Fibroblast of skin of abdomen (primary cell): ENCODE results near the gene SPATS2L.
A peak's percentile ranks its signal among the peaks of the same experiment; 100 is the strongest.

Experiments
- DNase-seq: peaks from one replicate; pipeline ENCODE4 v3.0.0-alpha.2; 2013

The SPATS2L gene

DNA sequence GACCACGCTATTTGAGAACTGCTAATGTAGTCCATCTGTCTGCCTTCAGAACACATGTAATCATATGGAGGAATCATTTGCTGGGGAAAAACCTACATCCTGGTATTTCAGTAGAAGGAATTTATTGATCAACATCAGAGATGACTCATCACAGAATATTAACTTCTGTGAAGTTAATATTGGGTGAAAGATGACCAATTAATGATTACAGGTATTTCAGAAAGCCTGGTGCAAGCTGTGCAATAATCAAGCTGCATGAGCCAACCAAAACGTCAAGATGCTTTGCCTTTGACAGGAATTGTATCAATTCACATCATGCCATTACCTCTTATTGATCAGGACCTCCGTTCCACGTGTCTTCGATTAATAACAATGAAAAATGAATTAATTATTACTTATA lies 9.4 kb upstream of the SPATS2L start:
- no peak for DNase-seq

DNA sequence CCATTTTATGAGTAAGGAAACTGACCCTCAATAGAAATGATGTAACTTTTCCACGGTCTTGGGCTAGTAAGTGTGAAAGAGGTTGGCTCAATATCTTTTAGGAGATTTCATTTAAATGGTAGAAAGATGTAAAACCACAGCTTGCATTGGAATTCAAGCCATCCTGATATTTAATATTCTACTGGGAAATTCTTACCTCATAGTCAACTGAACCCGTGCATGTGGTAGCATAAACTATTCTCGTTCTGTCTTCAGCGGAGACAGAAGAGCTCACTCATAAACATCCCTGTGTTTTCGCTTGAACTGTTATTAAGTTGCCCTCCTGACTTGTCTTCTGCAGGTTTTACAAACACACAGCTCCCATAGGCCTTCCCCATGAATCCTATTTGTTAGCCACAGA lies 8.5 kb upstream of the SPATS2L start:
- no peak for DNase-seq

DNA sequence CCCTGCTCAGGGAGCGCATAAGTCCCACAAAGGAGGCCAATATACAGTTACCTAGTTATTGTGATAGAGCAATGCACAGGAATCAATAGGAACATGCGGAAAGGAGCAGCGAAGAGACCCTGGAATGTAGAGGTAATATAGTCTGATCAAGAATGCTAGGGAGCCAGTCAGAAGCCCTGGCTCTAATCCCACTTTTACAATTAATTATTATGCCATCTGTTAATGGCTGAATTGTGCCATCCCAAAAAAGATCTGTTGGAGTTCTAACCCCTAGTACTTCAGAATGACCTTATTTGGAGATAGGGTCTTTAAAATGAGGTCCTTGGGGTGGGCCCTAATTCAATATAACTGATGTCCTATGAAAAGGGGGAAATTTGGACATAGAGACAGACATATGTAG lies 7.7 kb upstream of the SPATS2L start:
- no peak for DNase-seq

- DNase-seq: no peak
These were observed 6.4 kb upstream of the SPATS2L start for GRCh38 chr2:200300065-200300464.

GRCh38 chr2:200300638-200301314 lies 5.7 kb upstream of the SPATS2L start:
- DNase-seq: peak; percentile 78

GRCh38 chr2:200301953-200302858 lies 4.3 kb upstream of the SPATS2L start:
- DNase-seq: no peak

GRCh38 chr2:200302940-200303727 lies 3.4 kb upstream of the SPATS2L start:
- DNase-seq: peak; percentile 45

GRCh38 chr2:200305797-200306195 lies 697 bp upstream of the SPATS2L start:
- DNase-seq: peak; percentile 51

- peak; percentile 41 for DNase-seq
These were observed 634 bp downstream of the SPATS2L start for GRCh38 chr2:200306931-200307723.

- peak; percentile 53 for DNase-seq
These were observed 1.4 kb downstream of the SPATS2L start for GRCh38 chr2:200307724-200308545.

DNA sequence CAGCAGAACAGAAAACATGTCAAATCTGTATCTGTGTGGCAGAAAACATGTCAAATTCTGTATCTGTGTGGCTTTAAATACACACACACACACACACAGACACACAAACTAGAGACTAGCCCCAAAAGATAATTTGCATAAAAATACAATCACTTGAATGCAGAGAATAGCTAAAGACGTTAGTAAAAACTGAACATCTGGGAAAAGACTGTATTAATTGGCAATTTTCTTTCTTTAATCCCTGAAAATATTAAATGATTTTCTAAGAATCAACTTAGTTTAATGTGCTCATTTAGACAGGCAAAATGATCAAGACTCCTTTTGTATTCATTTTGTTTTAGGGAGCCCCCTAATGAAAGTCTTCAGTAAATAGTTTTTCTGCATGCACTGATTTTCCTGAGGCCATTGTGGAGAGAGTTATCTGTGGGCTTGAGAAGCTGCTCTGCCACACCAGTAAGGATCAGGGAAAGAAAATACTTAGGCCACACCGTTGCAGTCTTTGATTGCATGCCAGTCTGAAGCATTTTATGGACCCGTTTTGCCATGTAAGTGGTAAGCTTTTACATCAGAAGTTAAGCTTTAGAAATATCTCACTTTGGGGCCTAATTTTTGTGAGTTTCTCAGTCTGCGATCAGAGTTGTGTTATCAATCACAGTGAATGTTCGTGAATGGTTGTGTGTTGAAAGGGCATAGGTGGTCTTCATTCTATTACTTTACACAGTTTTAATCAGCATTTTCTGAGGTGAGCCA lies 2.2 kb downstream of the SPATS2L start:
- DNase-seq: peak; percentile 40

DNA sequence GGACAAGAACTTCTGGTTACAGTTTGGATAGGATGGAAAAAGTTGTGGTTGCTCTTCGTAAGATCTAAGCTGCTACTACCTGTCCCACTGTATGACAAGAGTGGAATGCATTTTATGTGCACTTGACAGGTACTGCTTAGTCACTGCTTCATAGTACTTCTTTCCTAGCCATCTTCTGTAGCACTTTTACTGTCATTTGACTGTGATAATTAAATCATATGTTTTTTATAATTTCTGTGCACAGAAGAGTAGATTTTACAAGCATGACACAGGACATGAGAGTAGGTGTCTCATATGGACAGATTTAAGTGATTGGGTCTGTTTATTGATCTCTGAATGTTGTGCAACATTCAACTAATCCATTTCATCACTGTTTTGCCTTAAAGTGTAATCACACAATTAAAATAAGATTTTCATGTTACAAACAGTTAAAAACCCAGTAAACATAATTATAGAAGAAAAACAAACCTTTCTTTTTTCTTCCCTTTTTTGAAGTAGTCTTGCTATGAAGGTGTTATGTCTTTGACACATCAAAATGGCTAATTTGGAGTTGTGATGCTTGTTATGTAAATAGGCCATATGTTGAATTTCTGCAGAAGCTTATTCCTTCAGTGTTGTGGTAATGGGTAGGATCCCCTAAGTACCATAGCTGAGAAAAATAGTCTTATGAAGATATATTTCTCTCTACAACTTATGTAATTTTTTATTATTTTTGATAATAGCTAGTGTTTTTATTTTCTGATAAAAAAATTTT lies 3.0 kb downstream of the SPATS2L start:
- DNase-seq: no peak

DNA sequence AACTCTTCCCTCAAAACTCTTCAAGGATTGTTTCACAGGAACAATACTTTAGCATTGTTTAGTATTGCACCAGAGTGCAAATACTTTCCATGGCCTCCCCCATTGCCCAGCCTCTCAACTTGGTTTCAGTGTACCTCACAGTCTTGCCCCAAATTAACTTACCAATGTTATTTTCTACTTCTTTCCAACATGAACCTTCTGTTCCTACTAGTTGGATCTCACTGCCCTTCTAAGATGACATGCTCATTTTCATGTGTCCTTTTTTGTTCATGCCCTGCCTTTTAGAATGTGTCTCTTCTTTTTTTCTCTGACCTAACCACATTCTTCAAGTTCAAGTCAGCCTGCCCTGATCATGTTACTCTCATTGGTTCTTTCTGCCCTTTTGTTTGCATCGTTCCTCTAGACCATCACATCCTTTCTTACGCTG lies 4.1 kb downstream of the SPATS2L start:
- peak; percentile 61 for DNase-seq

GRCh38 chr2:200311139-200311538 lies 4.6 kb downstream of the SPATS2L start:
- DNase-seq: no peak

GRCh38 chr2:200314976-200315567 lies 8.6 kb downstream of the SPATS2L start:
- DNase-seq: peak; percentile 38

DNA sequence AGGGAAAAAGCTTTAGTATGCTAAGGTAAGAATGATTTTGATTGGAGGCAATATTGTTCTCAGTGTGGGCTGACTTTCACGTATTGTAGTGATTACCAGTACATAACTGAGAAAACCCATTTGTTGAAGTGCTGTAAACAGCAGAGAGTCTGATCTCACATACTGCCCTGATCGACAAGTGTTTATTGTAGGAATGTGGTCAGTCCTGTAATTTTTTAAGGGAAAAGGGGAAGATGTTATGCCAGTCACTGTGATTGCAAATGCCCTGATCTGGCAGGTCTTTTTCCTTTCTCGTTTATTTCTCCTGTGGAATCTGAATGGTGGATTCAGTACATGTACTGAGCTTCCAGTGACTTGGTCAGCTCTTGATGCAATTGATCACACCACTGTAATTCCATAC lies 11.5 kb downstream of the SPATS2L start:
- DNase-seq: no peak

GRCh38 chr2:200318940-200319435 lies 12.5 kb downstream of the SPATS2L start:
- no peak for DNase-seq

- peak; percentile 67 for DNase-seq
These were observed 13.2 kb downstream of the SPATS2L start for GRCh38 chr2:200319548-200320337.
